NCI-H2171 treated with DMSO at 0.1 percent for 48 hours (cell line): ENCODE results near the gene PTPN21.

Experiments used
- DNase-seq: peaks from one replicate; lab custom pipeline; 2025; lab: John Stamatoyannopoulos, UW

PTPN21 gene

DNA sequence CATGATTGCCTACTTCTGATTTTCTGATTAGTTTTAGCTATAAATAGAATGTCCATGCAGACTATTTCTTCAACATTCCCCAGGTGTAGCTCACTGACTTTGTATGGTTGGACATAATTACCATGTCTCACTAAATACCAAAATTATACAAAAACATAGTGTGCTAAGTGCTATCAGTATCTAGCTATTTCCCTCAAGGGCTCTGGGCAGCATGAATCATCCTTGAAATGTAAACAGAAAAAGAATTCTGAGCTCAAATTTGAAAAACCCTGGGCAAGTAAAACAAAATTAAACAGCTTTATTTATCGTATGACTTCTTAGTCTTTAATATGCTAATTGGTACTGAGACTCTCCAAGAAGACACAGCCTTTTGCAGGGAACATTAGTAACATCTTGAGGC lies 86.4 kb downstream of the PTPN21 start:
- DNase-seq, result no peak

DNA sequence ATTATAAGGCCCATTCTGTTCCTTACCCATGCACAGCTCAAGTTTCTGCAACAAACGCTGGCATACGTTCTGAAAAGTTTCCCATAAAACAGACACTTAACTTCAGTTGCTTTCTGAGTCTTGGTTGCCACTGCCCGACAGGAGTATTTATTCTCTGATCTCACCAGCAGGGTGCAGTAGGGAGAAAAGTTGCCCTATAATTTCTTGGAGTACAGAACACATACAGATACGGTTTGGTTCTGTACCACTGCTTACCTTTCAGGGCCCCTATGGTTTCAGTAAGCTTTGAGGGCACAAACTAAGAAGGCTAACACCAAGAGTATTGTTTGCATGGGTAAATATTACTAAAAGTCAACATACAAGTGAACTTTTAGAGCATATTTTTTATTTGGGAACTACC lies 91.5 kb downstream of the PTPN21 start:
- no peak for DNase-seq

DNA sequence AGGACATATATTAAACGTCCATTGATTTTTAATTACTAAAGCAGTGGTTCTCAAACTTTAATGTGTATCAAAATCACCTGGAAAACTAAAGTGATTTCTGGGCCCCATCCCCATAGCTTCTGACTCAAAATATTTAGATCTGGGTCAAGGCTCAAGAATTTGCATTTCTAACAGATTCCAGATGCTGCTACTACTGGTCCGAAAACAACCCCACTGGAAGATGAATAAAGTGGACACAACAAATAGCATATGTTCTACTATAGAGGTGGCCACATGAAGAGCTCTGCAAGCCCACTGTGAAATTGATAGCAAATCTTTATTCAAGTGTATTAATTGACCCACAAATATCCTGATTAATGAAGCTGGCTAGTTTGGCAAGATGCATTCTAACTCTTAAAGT lies 99.9 kb downstream of the PTPN21 start:
- no peak for DNase-seq

DNA sequence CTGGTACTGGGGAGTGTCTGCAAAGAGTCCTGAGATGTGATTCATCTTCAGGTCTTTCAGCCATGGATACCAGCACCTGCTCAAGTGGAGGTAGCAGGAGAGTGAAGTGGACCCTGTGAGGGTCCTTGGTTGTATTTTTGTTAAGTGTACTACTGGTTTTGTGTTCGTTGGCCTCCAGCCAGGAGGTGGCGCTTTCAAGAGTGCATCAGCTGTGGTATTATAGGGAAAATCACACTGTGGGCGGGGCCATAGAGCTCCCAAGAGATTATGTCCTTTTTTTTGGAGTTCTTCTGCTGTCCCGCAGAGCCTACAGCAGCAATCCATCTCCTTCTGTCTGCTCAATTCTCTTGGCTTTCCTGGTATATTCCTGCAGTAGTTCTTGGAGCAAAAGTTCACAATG lies 102.6 kb downstream of the PTPN21 start:
- DNase-seq, result no peak

DNA sequence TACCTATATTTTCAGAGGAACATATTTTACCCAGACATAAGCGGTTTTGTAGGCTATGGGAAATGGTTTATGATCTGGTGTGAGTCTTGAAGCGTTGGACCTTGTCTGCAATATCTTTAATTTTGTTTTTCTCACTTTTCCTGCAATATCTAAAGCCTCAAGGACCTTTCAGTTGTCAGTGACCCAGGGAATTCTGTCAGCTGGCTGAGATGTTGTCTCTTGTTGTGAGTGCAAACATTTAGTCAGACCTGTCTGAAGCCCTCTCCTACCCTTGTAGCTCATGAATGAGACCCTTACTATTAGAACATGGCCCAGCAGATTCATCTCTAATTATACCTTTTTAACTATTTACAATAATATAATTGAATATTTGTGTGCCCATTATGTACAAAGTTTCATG lies 115.7 kb downstream of the PTPN21 start:
- DNase-seq, result no peak

DNA sequence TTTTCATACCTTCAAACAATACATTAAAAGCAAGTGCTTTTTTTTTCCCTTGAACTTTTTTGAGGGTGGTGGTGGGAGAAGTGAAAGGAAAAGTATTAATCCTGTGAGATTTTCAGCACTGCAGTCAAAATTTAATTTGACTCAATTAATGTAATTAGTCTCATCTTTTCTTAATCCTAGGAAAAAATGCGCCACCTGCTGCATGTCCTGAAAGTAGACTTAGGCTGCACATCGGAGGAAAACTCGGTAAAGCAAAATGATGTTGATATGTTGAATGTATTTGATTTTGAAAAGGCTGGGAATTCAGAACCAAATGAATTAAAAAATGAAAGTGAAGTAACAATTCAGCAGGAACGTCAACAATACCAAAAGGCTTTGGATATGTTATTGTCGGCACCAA lies 117.1 kb downstream of the PTPN21 start:
- no peak for DNase-seq

DNA sequence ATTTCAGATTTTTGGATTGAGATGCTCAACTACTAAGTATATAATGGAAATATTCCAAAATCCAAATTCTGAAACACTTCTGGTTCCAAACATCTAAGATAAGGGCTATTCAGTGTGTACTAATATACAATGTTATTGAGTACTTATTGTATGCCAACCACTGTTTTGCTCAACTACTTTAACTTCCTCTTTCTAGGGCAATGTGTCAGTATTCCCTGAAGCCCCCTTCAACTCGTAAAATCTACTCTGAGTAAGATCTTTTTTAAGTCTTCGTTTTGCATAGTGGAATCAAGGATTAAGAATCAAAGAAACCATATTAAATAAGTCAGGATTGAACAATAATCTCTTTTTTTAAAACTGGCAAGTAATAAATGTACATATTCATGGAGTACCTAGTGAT lies 123.8 kb downstream of the PTPN21 start:
- DNase-seq, result no peak

DNA sequence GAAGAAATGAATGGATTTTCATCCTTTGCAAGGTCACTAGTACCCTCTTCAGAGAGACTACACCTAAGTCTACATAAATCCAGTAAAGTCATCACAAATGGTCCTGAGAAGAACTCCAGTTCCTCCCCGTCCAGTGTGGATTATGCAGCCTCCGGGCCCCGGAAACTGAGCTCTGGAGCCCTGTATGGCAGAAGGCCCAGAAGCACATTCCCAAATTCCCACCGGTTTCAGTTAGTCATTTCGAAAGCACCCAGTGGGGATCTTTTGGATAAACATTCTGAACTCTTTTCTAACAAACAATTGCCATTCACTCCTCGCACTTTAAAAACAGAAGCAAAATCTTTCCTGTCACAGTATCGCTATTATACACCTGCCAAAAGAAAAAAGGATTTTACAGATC lies 128.5 kb downstream of the PTPN21 start:
- no peak for DNase-seq

DNA sequence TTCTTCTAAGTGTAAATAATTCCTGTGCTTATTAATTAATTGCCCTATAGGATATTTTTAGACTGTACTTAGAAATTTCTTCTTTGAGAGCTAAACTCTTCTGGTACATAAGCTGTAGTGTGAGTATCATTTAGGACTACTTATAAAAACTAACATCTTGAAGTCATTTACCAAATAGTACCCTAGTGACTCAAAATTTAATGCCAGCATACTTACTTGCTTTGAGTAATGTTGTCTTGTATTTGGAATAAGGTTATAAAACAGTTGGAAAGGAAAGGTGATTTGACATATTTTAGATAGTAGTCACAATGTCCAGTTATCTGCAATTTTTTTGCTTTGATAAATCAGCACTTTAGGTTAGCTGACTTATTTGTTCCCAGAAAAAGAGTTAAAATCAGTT lies 130.2 kb downstream of the PTPN21 start:
- no peak for DNase-seq

DNA sequence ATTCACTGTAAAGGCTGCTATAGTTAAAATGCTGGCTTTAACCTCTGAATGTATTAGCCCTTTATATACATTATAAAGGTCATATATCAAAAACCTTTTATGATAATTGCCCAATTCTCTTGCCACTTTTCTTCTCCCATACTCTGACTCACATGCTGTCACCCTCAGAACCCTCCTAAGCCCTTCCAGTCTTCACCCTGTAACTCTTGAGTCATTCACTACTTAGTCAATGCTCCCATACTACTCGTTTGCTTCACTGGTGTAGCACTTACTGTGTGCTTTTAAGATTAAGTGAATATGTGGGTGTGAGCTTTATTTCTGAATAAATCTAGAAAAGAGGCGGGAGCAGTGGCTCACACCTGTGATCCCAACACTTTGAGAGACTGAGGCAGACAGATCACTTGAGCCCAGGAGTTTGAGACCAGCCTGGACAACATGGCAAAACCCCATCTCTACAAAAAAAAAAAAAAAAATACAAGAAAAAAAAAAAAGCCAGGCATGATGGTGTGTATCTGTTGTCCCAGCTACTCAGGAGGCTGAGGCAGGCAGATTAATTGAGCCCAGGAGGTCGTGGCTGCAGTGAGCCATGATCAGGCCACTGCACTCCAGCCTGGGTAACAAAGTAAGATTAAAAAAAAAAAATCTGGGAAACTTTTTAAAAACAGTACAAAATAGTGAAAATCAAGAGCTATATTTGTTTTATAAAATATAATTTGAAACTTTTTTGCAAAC lies 131.7 kb downstream of the PTPN21 start:
- DNase-seq, result no peak

DNA sequence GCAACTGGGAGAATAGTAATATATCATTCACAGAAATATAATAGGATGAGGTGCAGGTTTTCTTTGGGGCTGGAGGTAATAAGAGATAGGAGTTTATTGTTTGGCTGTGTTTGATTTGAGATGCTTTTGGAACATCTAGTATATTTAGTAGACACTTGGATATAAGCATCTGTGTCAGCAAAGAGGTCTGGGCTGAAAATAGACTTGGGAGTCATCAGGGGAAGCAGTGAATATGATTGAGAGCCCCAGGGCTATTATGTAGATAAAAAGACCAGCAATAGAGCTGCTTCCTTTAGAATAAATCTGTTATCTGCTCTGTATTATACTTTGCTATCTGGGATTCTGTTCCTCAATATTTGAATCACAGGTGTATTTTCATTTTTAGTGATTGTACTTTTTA lies 132.8 kb downstream of the PTPN21 start:
- no peak for DNase-seq

DNA sequence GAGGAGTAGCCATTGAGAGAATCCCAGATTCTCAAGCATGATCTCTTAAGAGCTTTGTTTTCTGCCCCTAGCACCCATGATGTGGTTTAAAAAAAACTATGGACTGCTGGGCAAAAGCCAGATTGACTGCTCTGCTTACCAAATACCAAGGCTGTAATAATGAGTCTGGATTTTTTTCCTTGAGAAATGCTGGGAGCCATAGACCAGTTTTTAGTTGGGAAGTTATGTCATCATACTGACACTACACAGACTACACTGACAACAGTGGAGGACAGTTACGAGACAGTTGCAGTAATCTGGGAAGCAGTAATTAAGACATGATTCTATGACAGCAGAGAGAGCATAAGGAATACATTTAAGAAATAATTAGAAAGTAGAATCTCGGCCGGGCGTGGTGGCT lies 133.5 kb downstream of the PTPN21 start:
- no peak for DNase-seq

DNA sequence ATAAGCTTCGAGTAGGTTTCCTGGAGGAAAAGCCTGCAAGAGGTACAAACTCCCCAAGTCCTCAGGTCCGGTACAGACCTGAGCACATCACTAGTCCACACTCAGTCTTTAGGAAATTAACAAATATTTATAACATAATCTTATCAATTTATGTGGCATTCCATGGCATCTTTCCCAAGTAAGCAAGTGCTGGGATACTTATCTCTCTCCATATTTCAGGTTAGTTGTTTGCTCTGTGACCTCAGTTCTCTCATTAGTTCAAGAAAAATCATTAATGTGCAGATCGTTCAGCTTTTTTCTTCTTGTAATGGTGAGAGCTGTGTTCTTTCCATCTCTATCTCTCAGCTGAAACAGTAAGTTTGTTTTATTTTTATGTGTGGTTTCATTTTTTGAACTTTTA lies 134.6 kb downstream of the PTPN21 start:
- no peak for DNase-seq

DNA sequence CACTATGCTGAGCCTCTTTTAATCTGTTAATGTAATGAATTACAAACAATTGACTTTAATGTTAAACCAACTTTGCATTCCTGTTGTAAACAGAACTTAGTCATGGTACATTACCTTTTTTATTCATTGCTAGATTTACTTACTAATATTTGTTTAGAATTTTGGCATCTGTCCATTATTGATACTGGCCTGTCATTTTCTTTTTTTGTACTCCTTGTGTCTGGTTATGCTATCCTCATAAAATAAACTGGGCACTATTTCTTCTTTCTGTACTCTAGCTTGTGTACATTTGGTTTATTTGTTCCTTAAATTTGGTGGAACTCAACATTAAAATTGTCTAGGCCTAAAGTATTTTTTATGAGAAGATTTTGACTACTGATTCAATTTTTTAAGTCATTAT lies 137.2 kb downstream of the PTPN21 start:
- DNase-seq, result no peak
